SK-N-MC (cell line): ENCODE results near the gene GAGE12E.
"Not testable (repeated sequence)": the region's sequence is repeated elsewhere in the genome, so short reads cannot be mapped to it uniquely, and the experiment has no call there.

Experiments used
- DNase-seq: peaks from one replicate; pipeline ENCODE4 v3.0.0-alpha.2; 2011; ENCODE audit warnings: low read depth, low spot score
- H3K27ac ChIP-seq: fragments of 200-600 bp; sonication (generic); 2 replicates; pipeline ENCODE4 v1.5.1; 2016; ENCODE audit warnings: mixed run types
- H3K36me3 ChIP-seq: fragments of 200-600 bp; sonication (generic); 2 replicates; pipeline ENCODE4 v1.6.1; 2017; ENCODE audit warnings: antibody characterized with exemption, low read length, mixed read lengths; ENCODE audit not compliant: insufficient read depth
- H3K4me3 ChIP-seq: fragments of 200-600 bp; sonication (generic); 2 replicates; pipeline ENCODE4 v1.5.1; 2016
- H3K9ac ChIP-seq: fragments of 200-600 bp; sonication (generic); 2 replicates; pipeline ENCODE4 v1.8.0; 2017; ENCODE audit warnings: mixed run types, mixed read lengths; ENCODE audit not compliant: insufficient read length
- H3K9me3 ChIP-seq: fragments of 200-600 bp; sonication (generic); 2 replicates; pipeline ENCODE4 v1.6.1; 2017; ENCODE audit warnings: low read depth, mild to moderate bottlenecking, antibody characterized with exemption, low read length, moderate library complexity, mixed read lengths

GAGE12E gene

GRCh38 chrX:49550989-49551388 is at the start of gene GAGE12E:
Gene GAGE12E (plus strand): TSS chrX:49551289. CDS start chrX:49552444, 1,155 bp downstream.
- not testable (repeated sequence) for H3K27ac ChIP-seq, H3K36me3 ChIP-seq, H3K9ac ChIP-seq, DNase-seq, H3K4me3 ChIP-seq, H3K9me3 ChIP-seq

GRCh38 chrX:49531877-49532276 is 19.2 kb upstream of the GAGE12E start, which contains the start of gene GAGE12C:
Gene GAGE12C (plus strand): TSS chrX:49532177. CDS start chrX:49533332, 1,155 bp downstream.
- H3K27ac ChIP-seq, H3K36me3 ChIP-seq, DNase-seq, H3K4me3 ChIP-seq, H3K9me3 ChIP-seq, H3K9ac ChIP-seq: not testable (repeated sequence)

GRCh38 chrX:49541433-49541832 is 9.7 kb upstream of the GAGE12E start, which contains the start of gene GAGE12D:
Gene GAGE12D (plus strand): TSS chrX:49541733. CDS start chrX:49542888, 1,155 bp downstream.
- DNase-seq, H3K9ac ChIP-seq, H3K4me3 ChIP-seq, H3K9me3 ChIP-seq, H3K36me3 ChIP-seq, H3K27ac ChIP-seq: not testable (repeated sequence)

- H3K27ac ChIP-seq, H3K4me3 ChIP-seq, H3K9ac ChIP-seq, DNase-seq, H3K36me3 ChIP-seq, H3K9me3 ChIP-seq: not testable (repeated sequence)
Observed at GRCh38 chrX:49560542-49560941, 9.5 kb downstream of the GAGE12E start, which contains the start of gene GAGE12F. Gene GAGE12F (plus strand): TSS chrX:49560842. CDS start chrX:49561997, 1,155 bp downstream.

- DNase-seq, H3K36me3 ChIP-seq, H3K9ac ChIP-seq, H3K4me3 ChIP-seq, H3K27ac ChIP-seq, H3K9me3 ChIP-seq: not testable (repeated sequence)
Observed at GRCh38 chrX:49568728-49569127, 17.6 kb downstream of the GAGE12E start.

- not testable (repeated sequence) for H3K9ac ChIP-seq
Observed at GRCh38 chrX:49569152-49569551, 18.1 kb downstream of the GAGE12E start.

GRCh38 chrX:49570100-49570499 is 19.0 kb downstream of the GAGE12E start, which contains the start of gene GAGE12G:
Gene GAGE12G (plus strand): TSS chrX:49570400. CDS start chrX:49571555, 1,155 bp downstream.
- not testable (repeated sequence) for H3K9me3 ChIP-seq, DNase-seq, H3K9ac ChIP-seq, H3K36me3 ChIP-seq, H3K4me3 ChIP-seq, H3K27ac ChIP-seq

More at GRCh38 chrX:49569152-49569551, 18.1 kb downstream of the GAGE12E start:
- H3K27ac ChIP-seq, H3K4me3 ChIP-seq, H3K9me3 ChIP-seq, DNase-seq, H3K36me3 ChIP-seq: not testable (repeated sequence)

GRCh38 chrX:49579649-49580048 is 28.6 kb downstream of the GAGE12E start, which contains the start of gene GAGE12H:
Gene GAGE12H (plus strand): TSS chrX:49579949. CDS start chrX:49581104, 1,155 bp downstream.
- not testable (repeated sequence) for H3K27ac ChIP-seq, H3K9me3 ChIP-seq, H3K4me3 ChIP-seq, H3K36me3 ChIP-seq, H3K9ac ChIP-seq, DNase-seq

GRCh38 chrX:49589196-49589595 is 38.1 kb downstream of the GAGE12E start, which contains the start of gene GAGE2A:
Gene GAGE2A (plus strand): TSS chrX:49589496. CDS start chrX:49590651, 1,155 bp downstream.
- H3K27ac ChIP-seq, DNase-seq, H3K9ac ChIP-seq, H3K9me3 ChIP-seq, H3K4me3 ChIP-seq, H3K36me3 ChIP-seq: not testable (repeated sequence)

GRCh38 chrX:49589769-49590478 is 38.8 kb downstream of the GAGE12E start:
- not testable (repeated sequence) for H3K27ac ChIP-seq, H3K36me3 ChIP-seq, DNase-seq, H3K9me3 ChIP-seq, H3K4me3 ChIP-seq, H3K9ac ChIP-seq

- H3K4me3 ChIP-seq, H3K36me3 ChIP-seq, H3K27ac ChIP-seq, H3K9me3 ChIP-seq, H3K9ac ChIP-seq, DNase-seq: not testable (repeated sequence)
Observed at GRCh38 chrX:49590488-49590887, 39.4 kb downstream of the GAGE12E start.

GRCh38 chrX:49598720-49599119 is 47.6 kb downstream of the GAGE12E start, which contains the start of gene GAGE1:
Gene GAGE1 (plus strand): TSS chrX:49599020. CDS start chrX:49600175, 1,155 bp downstream.
- not testable (repeated sequence) for H3K9me3 ChIP-seq

More at GRCh38 chrX:49598720-49599119, 47.6 kb downstream of the GAGE12E start, which contains the start of gene GAGE1:
- not testable (repeated sequence) for H3K9ac ChIP-seq, H3K36me3 ChIP-seq, H3K4me3 ChIP-seq, DNase-seq, H3K27ac ChIP-seq
